ENCODE measurements around the gene CENPA.

DNA sequence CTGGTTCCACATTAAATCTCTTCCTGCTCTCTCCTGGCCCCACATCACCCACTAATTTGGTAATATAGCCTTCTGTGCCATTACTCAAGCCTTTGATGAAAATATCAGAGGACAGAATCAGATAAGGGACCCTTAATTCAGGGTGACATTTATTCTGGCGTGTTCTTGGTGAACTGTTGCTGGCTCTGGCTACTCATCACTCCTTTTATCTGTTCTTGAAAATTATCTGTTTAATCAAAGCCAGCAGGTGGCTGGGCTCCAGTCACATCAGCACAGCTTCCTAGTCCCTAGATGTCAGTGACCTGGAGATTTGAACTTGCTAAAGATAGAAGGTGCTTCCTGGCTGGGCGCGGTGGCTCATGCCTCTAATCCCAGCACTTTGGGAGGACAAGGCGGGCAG, 48.6 kb upstream of the CENPA start:
- TF ChIP-seq, protein P1, sequence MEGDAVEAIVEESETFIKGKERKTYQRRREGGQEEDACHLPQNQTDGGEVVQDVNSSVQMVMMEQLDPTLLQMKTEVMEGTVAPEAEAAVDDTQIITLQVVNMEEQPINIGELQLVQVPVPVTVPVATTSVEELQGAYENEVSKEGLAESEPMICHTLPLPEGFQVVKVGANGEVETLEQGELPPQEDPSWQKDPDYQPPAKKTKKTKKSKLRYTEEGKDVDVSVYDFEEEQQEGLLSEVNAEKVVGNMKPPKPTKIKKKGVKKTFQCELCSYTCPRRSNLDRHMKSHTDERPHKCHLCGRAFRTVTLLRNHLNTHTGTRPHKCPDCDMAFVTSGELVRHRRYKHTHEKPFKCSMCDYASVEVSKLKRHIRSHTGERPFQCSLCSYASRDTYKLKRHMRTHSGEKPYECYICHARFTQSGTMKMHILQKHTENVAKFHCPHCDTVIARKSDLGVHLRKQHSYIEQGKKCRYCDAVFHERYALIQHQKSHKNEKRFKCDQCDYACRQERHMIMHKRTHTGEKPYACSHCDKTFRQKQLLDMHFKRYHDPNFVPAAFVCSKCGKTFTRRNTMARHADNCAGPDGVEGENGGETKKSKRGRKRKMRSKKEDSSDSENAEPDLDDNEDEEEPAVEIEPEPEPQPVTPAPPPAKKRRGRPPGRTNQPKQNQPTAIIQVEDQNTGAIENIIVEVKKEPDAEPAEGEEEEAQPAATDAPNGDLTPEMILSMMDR (IDR thresholded peaks at IDR 0.05) = no peak
- no peak for TF ChIP-seq POLR2AphosphoS5 (IDR thresholded peaks at IDR 0.05)
- no peak for TF ChIP-seq EP300 (IDR thresholded peaks at IDR 0.05)

Measured in esophagus muscularis mucosa (tissue), 4 donors.